ENCODE data around the gene FDX2. TPM values are rescaled to one million over a fixed set of nuclear protein-coding genes. Genes with fewer than 3 reads are reported as not detected.

Gene FDX2
- polyA plus RNA-seq, 4 donors = 16.2 to 28.3 (median 21.7) TPM

- DNase-seq (ENCODE audit: low read depth in 4 of 4, low spot score in 2 of 4) = no peak
These were observed 9.5 kb downstream of the FDX2 start for GRCh38 chr19:10306327-10306726.

GRCh38 chr19:10305139-10305806, 10.5 kb downstream of the FDX2 start:
- no peak for DNase-seq (ENCODE audit: low read depth in 4 of 4, low spot score in 2 of 4)

GRCh38 chr19:10299545-10300458, 16.0 kb downstream of the FDX2 start:
- DNase-seq (ENCODE audit: low read depth in 4 of 4, low spot score in 2 of 4) = no peak

- no peak for DNase-seq (ENCODE audit: low read depth in 4 of 4, low spot score in 2 of 4)
These were observed 19.8 kb downstream of the FDX2 start for GRCh38 chr19:10295847-10296591.

GRCh38 chr19:10295305-10295846, 20.4 kb downstream of the FDX2 start:
- DNase-seq (ENCODE audit: low read depth in 4 of 4, low spot score in 2 of 4) = no peak

GRCh38 chr19:10294368-10294697, 21.5 kb downstream of the FDX2 start:
- no peak for DNase-seq (ENCODE audit: low read depth in 4 of 4, low spot score in 2 of 4)

GRCh38 chr19:10293637-10294367, 22.0 kb downstream of the FDX2 start:
- DNase-seq (ENCODE audit: low read depth in 4 of 4, low spot score in 2 of 4) = no peak

- no peak for DNase-seq (ENCODE audit: low read depth in 4 of 4, low spot score in 2 of 4)
These were observed 22.8 kb downstream of the FDX2 start for GRCh38 chr19:10292789-10293636.

- DNase-seq (ENCODE audit: low read depth in 4 of 4, low spot score in 2 of 4) = no peak
These were observed 23.5 kb downstream of the FDX2 start for GRCh38 chr19:10292206-10292788.

GRCh38 chr19:10291554-10292205, 24.1 kb downstream of the FDX2 start:
- DNase-seq (ENCODE audit: low read depth in 4 of 4, low spot score in 2 of 4) = no peak

GRCh38 chr19:10290876-10291553, 24.8 kb downstream of the FDX2 start:
- DNase-seq (ENCODE audit: low read depth in 4 of 4, low spot score in 2 of 4) = no peak

- DNase-seq (ENCODE audit: low read depth in 4 of 4, low spot score in 2 of 4) = no peak
These were observed 25.4 kb downstream of the FDX2 start for GRCh38 chr19:10290357-10290875.

GRCh38 chr19:10289836-10290356, 25.9 kb downstream of the FDX2 start, which contains the start of gene ICAM5:
Gene ICAM5 (plus strand): TSS chr19:10289952. CDS start chr19:10290044, 92 bp downstream.
- no peak for DNase-seq (ENCODE audit: low read depth in 4 of 4, low spot score in 2 of 4)

GRCh38 chr19:10289167-10289835, 26.5 kb downstream of the FDX2 start:
- DNase-seq (ENCODE audit: low read depth in 4 of 4, low spot score in 2 of 4) = no peak

GRCh38 chr19:10288662-10289166, 27.1 kb downstream of the FDX2 start:
- no peak for DNase-seq (ENCODE audit: low read depth in 4 of 4, low spot score in 2 of 4)
